NCI-H524 (cell line): ENCODE results near the gene FDXACB1.
A peak's percentile ranks its signal among the peaks of the same experiment; 100 is the strongest.
"Not testable (repeated sequence)": the region's sequence is repeated elsewhere in the genome, so short reads cannot be mapped to it uniquely, and the experiment has no call there.

Experiments used
- DNase-seq, 2 experiments: peaks; one replicate each; lab custom pipeline; 2025; lab: John Stamatoyannopoulos, UW

FDXACB1 gene

GRCh38 chr11:111908639-111909305 is 29.8 kb upstream of the FDXACB1 start:
- no peak for DNase-seq

GRCh38 chr11:111906680-111907079 is 27.7 kb upstream of the FDXACB1 start:
- DNase-seq, result no peak

GRCh38 chr11:111905411-111905810 is 26.4 kb upstream of the FDXACB1 start:
- DNase-seq, result no peak

DNA sequence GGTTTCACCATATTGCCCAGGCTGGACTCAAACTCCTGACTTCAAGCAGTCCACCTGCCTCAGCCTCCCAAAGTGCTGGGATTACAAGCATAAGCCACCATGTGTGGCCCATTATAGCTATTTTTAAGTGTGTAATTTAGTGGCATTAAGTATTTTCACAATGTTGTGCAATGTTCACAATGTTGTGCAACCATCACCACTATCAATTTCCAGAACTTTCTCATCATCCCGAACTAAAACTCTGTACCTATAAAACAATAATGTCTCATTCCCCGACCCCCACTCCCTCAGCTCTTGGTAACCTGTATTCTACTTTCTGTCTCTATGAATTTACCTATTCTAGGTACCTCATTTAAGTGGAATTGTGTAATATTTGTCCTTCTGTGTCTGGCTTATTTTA is 7.9 kb upstream of the FDXACB1 start:
- no peak for DNase-seq

DNA sequence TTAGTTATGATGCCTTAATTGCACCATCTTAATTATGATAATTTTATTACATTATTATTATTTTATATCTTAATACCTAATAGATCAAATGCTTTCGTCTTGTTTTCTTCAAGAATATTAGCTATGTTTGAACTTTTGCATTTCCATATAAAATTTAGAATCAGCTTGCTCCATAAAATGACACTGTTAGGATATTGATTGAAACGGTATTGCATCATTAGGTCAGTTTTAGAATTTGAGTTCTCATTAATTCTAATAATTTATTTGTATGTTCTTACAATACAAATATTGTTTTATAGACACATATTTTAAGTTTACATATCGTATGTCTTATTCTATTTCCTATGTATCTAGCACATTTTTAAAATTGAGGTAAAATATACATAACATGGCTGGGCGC is 7.1 kb upstream of the FDXACB1 start:
- DNase-seq, result no peak

DNA sequence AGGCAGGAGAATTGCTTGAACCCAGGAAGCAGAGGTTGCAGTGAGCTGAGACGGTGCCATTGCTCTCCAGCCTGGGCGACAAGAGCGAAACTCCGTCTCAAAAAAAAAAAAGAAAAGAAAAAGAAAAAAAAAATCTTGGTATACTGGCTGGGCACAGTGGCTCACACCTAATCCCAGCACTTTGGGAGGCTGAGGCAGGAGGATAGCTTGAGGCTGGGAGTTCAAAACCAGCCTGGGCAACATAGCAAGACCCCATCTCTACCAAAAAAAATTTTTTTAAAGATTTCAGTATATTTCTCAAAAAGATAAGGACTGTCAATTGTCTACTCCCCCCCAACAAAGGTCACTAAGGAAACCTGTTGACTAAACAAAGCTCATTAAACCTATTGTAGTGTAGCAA is 6.1 kb upstream of the FDXACB1 start:
- not testable (repeated sequence) for DNase-seq

- DNase-seq, result no peak
These were observed 3.2 kb upstream of the FDXACB1 start for GRCh38 chr11:111882202-111882601.

GRCh38 chr11:111879637-111879960 is 634 bp upstream of the FDXACB1 start:
- DNase-seq, result no peak

DNA sequence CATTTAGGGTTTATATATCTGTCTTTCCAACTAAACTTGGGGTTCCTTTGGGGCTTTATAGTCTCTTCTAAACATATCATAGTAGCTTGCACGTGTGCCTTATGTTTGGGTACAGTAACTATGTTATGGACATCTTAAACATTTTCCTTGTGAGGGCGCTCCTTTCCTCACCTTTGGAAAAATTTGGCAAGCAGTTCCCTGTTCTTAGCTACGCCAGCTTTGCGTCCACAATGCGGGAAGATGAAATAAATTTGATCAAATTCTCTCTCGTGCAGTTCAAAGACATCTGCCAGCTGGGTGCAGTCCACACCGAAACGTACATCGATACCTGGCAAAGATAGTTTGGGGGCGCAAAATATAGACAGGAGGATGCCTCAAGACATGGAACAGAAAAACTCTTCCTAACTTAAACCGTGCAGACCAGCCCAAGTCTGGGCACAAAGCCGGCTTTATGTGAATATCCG is 548 bp downstream of the FDXACB1 start:
- DNase-seq, result peak; percentile 30 to 66

GRCh38 chr11:111871693-111872161 is 7.2 kb downstream of the FDXACB1 start:
- DNase-seq, result no peak

GRCh38 chr11:111870886-111871692 is 7.9 kb downstream of the FDXACB1 start, which contains the start of gene ALG9:
TSS of gene ALG9 (minus strand) at chr11:111871581. CDS start at chr11:111871482, 99 bp downstream.
- DNase-seq, result peak; percentile 74 to 76

- no peak for DNase-seq
These were observed 8.5 kb downstream of the FDXACB1 start for GRCh38 chr11:111870522-111870885.

DNA sequence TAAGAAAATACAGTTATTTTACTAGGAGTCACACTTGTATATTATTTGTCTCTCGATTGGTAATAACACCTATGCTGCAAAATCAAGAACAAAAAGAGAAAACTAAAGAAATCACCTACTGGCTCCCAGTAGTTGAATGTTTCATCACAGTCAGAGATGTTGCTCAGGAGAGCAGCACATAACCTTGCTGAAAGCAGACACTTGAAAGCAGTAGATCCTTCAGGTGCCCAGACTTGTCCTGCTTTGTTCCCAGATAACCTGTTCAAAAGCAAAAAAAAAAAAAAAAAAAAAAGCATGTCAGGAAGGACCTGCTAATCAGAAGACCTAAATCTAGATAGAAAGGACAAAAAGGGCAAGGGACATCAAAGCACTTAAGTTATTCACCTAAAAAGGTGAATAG is 8.9 kb downstream of the FDXACB1 start:
- no peak for DNase-seq

DNA sequence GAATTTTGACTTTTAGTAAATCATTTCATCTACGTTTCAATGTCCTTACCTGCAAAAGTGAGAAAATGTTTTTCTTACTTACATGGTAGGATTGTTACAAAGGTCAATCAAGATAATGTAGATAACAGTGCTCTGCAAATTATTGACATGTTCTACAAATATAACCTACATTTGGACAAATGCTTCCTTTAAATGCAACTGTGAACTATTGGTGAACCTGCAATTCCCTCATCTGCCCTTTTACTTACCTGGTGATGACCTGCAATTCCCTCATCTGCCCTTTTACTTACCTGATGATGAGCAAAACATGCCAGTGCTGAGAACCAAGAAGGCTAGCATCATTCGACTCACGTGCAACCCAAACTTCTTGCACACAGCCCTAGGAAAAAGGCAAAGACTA is 18.7 kb downstream of the FDXACB1 start:
- DNase-seq, result no peak

DNA sequence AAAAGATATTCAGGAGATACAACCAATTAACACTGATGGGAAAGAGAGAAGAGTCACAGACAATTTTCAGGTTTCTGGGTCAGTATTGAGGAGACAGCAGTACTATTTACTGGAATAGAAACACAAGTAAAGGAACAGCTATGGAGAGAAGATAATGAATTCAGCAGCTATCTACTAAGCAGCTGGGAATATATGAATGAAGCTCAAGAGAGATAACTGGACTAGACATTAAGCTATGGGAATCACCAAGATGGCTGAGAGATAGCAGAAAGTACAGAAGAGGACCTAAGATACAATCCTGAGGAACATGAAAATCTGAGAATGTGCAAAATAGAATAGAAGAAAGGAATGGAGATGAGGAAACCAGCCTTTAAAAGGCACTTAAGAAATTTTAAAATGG is 23.5 kb downstream of the FDXACB1 start:
- DNase-seq, result no peak

DNA sequence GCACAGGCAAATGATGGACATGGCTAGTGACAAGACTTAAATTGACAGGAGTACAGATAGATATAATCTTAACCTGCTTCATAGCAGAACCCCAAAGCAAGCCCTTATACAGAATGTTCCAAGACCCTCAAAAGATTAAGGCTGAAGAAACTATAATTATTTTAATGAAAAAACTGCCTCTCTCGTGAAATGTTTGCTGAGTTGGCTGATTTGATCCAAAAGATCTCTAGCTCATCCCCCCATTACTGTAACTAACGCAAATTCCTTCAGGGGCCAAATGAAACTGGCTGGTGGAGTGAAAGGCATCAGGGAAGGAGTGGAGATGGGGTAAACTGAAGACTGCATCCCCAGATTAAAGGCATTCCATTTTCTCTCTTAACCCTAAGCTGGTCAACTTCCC is 26.9 kb downstream of the FDXACB1 start:
- DNase-seq, result no peak

GRCh38 chr11:111851636-111852035 is 27.3 kb downstream of the FDXACB1 start:
- peak in 1 of 2 experiments; percentile 3 for DNase-seq

- DNase-seq, result no peak
These were observed 27.9 kb downstream of the FDXACB1 start for GRCh38 chr11:111851067-111851466.

- no peak for DNase-seq
These were observed 29.3 kb downstream of the FDXACB1 start for GRCh38 chr11:111849631-111850030.

GRCh38 chr11:111846636-111847035 is 32.3 kb downstream of the FDXACB1 start:
- no peak for DNase-seq

- no peak for DNase-seq
These were observed 32.9 kb downstream of the FDXACB1 start for GRCh38 chr11:111846063-111846462.

- no peak for DNase-seq
These were observed 33.5 kb downstream of the FDXACB1 start for GRCh38 chr11:111845276-111846028.

- no peak for DNase-seq
These were observed 35.3 kb downstream of the FDXACB1 start for GRCh38 chr11:111843661-111844060.
